ENCODE measurements around the gene PRKCB.

Gene PRKCB

GRCh38 chr16:23934610-23935236 is 98.9 kb downstream of the PRKCB start:
- DNase-seq: no peak

GRCh38 chr16:23940111-23940510 is 104.3 kb downstream of the PRKCB start:
- DNase-seq: no peak

GRCh38 chr16:23941025-23941424 is 105.2 kb downstream of the PRKCB start:
- no peak for DNase-seq

GRCh38 chr16:23941963-23942564 is 106.3 kb downstream of the PRKCB start:
- no peak for DNase-seq

- DNase-seq: no peak
Observed at GRCh38 chr16:23943604-23944003, 107.8 kb downstream of the PRKCB start.

- peak in 1 of 56 donors; percentile 15 for DNase-seq
Observed at GRCh38 chr16:23944381-23944780, 108.6 kb downstream of the PRKCB start.

GRCh38 chr16:23945243-23945642 is 109.5 kb downstream of the PRKCB start:
- DNase-seq: no peak

- DNase-seq: no peak
Observed at GRCh38 chr16:23947838-23948237, 112.1 kb downstream of the PRKCB start.

GRCh38 chr16:23948949-23949411 is 113.2 kb downstream of the PRKCB start:
- DNase-seq: no peak

- DNase-seq: no peak
Observed at GRCh38 chr16:23949630-23950290, 114.0 kb downstream of the PRKCB start.

GRCh38 chr16:23950291-23950894 is 114.6 kb downstream of the PRKCB start:
- no peak for DNase-seq

GRCh38 chr16:23950898-23951297 is 115.1 kb downstream of the PRKCB start:
- peak in 22 of 56 donors; percentile 8 to 74 (median 30) for DNase-seq

GRCh38 chr16:23952128-23952970 is 116.6 kb downstream of the PRKCB start:
- DNase-seq: peak in 34 of 56 donors; percentile 10 to 78 (median 42)

GRCh38 chr16:23952971-23953300 is 117.2 kb downstream of the PRKCB start:
- no peak for DNase-seq

- no peak for DNase-seq
Observed at GRCh38 chr16:23953476-23953875, 117.7 kb downstream of the PRKCB start.

GRCh38 chr16:23955088-23955487 is 119.3 kb downstream of the PRKCB start:
- no peak for DNase-seq

- no peak for DNase-seq
Observed at GRCh38 chr16:23957287-23957686, 121.5 kb downstream of the PRKCB start.

GRCh38 chr16:23959072-23959751 is 123.4 kb downstream of the PRKCB start:
- peak in 11 of 56 donors; percentile 10 to 51 (median 24) for DNase-seq

GRCh38 chr16:23959752-23960072 is 123.9 kb downstream of the PRKCB start:
- no peak for DNase-seq

- no peak for DNase-seq
Observed at GRCh38 chr16:23960081-23960885, 124.5 kb downstream of the PRKCB start.

Measured in nucleus accumbens (tissue), 56 donors.